H1 (cell line): Measurements from ENCODE around the gene COPZ2. TPM values are rescaled to one million over a fixed set of nuclear protein-coding genes. Genes with fewer than 3 reads are reported as not detected.
A peak's percentile ranks its signal among the peaks of the same experiment; 100 is the strongest.

Experiments used
- CTCF ChIA-PET: fragments of 300-600 bp; sonication (Branson Sonifier 250); formaldehyde crosslinking; loops from one replicate; lab custom pipeline; 2021; ENCODE audit not compliant: partially characterized antibody; lab: Charles Lee
- POLR2A ChIA-PET: fragments of 300-600 bp; sonication (Branson Sonifier 250); formaldehyde crosslinking; loops from one replicate; lab custom pipeline; 2021; ENCODE audit warnings: inconsistent platforms; ENCODE audit not compliant: partially characterized antibody; lab: Charles Lee
- DNase-seq, 2 experiments: peaks; one replicate each; pipeline versions ENCODE4 v3.0.0 to v3.0.0-alpha.2; 2010 to 2022; ENCODE audit warnings: low spot score in 2 of 2, low read depth in 1 of 2, mixed read lengths in 1 of 2
- FAIRE-seq: peaks from 2 replicates; lab custom pipeline; 2011; peaks lifted over from hg19 to GRCh38; lab: Jason Lieb, UNC
- H2AFZ ChIP-seq: 2 replicates; pipeline ENCODE4 v1.8.1; 2012; ENCODE audit warnings: low read length, inconsistent platforms
- H2AK5ac ChIP-seq: 2 replicates; pipeline ENCODE4 v1.6.1; 2013; ENCODE audit warnings: low read depth, low read length
- H2BK120ac ChIP-seq: replicated peaks from 2 replicates; pipeline ENCODE3; 2013; ENCODE audit warnings: low read depth, low read length, inconsistent platforms
- H2BK12ac ChIP-seq: 2 replicates; pipeline ENCODE4 v1.6.1; 2013; ENCODE audit warnings: low read depth, low read length
- H2BK15ac ChIP-seq: 2 replicates; pipeline ENCODE4 v1.6.1; 2013; ENCODE audit warnings: low read length
- H2BK20ac ChIP-seq: 2 replicates; pipeline ENCODE4 v1.6.1; 2013; ENCODE audit warnings: low read length
- H2BK5ac ChIP-seq: 2 replicates; pipeline ENCODE4 v1.6.1; 2013; ENCODE audit warnings: low read depth, low read length
- H3K14ac ChIP-seq: 2 replicates; pipeline ENCODE4 v1.6.1; 2013; ENCODE audit warnings: inconsistent platforms; ENCODE audit not compliant: insufficient read length
- H3K18ac ChIP-seq: 2 replicates; pipeline ENCODE4 v1.6.1; 2013; ENCODE audit warnings: low read length; ENCODE audit errors: extremely low read depth
- H3K23ac ChIP-seq: 2 replicates; pipeline ENCODE4 v1.6.1; 2013; ENCODE audit warnings: inconsistent platforms; ENCODE audit not compliant: insufficient read length
- H3K23me2 ChIP-seq: 2 replicates; pipeline ENCODE4 v1.6.1; 2013; ENCODE audit warnings: low read depth, low read length
- H3K27ac ChIP-seq: 2 replicates; pipeline ENCODE4 v1.6.1; 2011; ENCODE audit warnings: low read depth, low read length, inconsistent platforms
- H3K27me3 ChIP-seq, 4 experiments: replicated peaks in 1 of 4; 1 replicate in 1 of 4; 2 replicates in 3 of 4; pipeline versions ENCODE4 v1.6.1 to v1.8.1; 2011 to 2013; ENCODE audit warnings: low read length in 3 of 4, mild to moderate bottlenecking in 3 of 4, inconsistent platforms in 2 of 4, mixed read lengths in 2 of 4, moderate library complexity in 1 of 4; ENCODE audit not compliant: control insufficient read depth in 3 of 4, insufficient read depth in 3 of 4; ENCODE audit errors: extremely low read depth in 1 of 4
- H3K36me3 ChIP-seq, 4 experiments: 2 replicates each; pipeline versions ENCODE4 v1.6.1 to v1.8.1; 2011 to 2013; ENCODE audit warnings: mild to moderate bottlenecking in 4 of 4, low read length in 3 of 4, moderate library complexity in 2 of 4, control low read depth in 1 of 4, inconsistent platforms in 1 of 4; ENCODE audit not compliant: insufficient read depth in 4 of 4, control insufficient read depth in 2 of 4
- H3K4ac ChIP-seq: replicated peaks from 2 replicates; pipeline ENCODE3; 2013; ENCODE audit warnings: low read length, low read depth, mixed read lengths, inconsistent platforms; ENCODE audit not compliant: insufficient read length
- H3K4me1 ChIP-seq, 4 experiments: replicated peaks in 1 of 4; 1 replicate in 1 of 4; 2 replicates in 3 of 4; pipeline versions ENCODE4 v1.6.1 to v1.8.1; 2011 to 2013; ENCODE audit warnings: low read length in 3 of 4, inconsistent platforms in 2 of 4, mixed read lengths in 1 of 4; ENCODE audit not compliant: insufficient read depth in 4 of 4, control insufficient read depth in 3 of 4
- H3K4me2 ChIP-seq, 2 experiments: 2 replicates each; pipeline versions ENCODE4 v1.6.1 to v1.8.1; 2011 to 2013; ENCODE audit warnings: low read depth in 2 of 2, low read length in 2 of 2, control low read depth in 1 of 2, inconsistent platforms in 1 of 2, mild to moderate bottlenecking in 1 of 2; ENCODE audit not compliant: insufficient read depth in 1 of 2
- H3K4me3 ChIP-seq, 4 experiments: fragments of 200-600, 300-600 bp in 1 of 4; sonication (generic), shearing (Covaris generic), sonication (Bioruptor Twin) in 1 of 4; 2 replicates each; pipeline versions ENCODE4 v1.5.1 to v1.8.1; 2011 to 2016; ENCODE audit warnings: low read length in 4 of 4, low read depth in 3 of 4, control low read depth in 2 of 4, inconsistent platforms in 2 of 4, mild to moderate bottlenecking in 2 of 4, mixed read lengths in 1 of 4, moderate library complexity in 1 of 4; ENCODE audit not compliant: insufficient read depth in 2 of 4; ENCODE audit errors: extremely low read depth in 1 of 4
- H3K56ac ChIP-seq: replicated peaks from 2 replicates; pipeline ENCODE3; 2013; ENCODE audit warnings: low read depth, mild to moderate bottlenecking, mixed read lengths, low read length, inconsistent platforms; ENCODE audit not compliant: insufficient read length
- H3K79me1 ChIP-seq: 2 replicates; pipeline ENCODE4 v1.6.1; 2013; ENCODE audit warnings: low read depth, low read length, control low read depth
- H3K79me2 ChIP-seq, 2 experiments: 2 replicates each; pipeline versions ENCODE4 v1.6.1 to v1.8.1; 2012 to 2013; ENCODE audit warnings: low read length in 2 of 2, mild to moderate bottlenecking in 2 of 2, inconsistent platforms in 1 of 2; ENCODE audit not compliant: insufficient read depth in 2 of 2, control insufficient read depth in 1 of 2
- H3K9ac ChIP-seq, 4 experiments: replicated peaks in 1 of 4; 1 replicate in 1 of 4; 2 replicates in 3 of 4; pipeline versions ENCODE4 v1.6.1 to v1.8.1; 2011 to 2013; ENCODE audit warnings: low read depth in 3 of 4, low read length in 3 of 4, control low read depth in 2 of 4, mild to moderate bottlenecking in 2 of 4, moderate library complexity in 2 of 4, inconsistent platforms in 1 of 4; ENCODE audit errors: extremely low read depth in 1 of 4
- H3K9me3 ChIP-seq, 2 experiments: 2 replicates each; pipeline versions ENCODE4 v1.6.1 to v1.8.1; 2012 to 2013; ENCODE audit warnings: mild to moderate bottlenecking in 2 of 2, moderate library complexity in 2 of 2, control low read depth in 1 of 2, inconsistent platforms in 1 of 2, low read depth in 1 of 2, low read length in 1 of 2, mixed read lengths in 1 of 2; ENCODE audit not compliant: insufficient read depth in 2 of 2
- H4K20me1 ChIP-seq, 2 experiments: replicated peaks in 1 of 2; 2 replicates each; pipeline versions ENCODE3 to v1.8.1; 2011 to 2013; ENCODE audit warnings: inconsistent platforms in 2 of 2, low read length in 2 of 2, mild to moderate bottlenecking in 1 of 2; ENCODE audit not compliant: insufficient read depth in 2 of 2, control insufficient read depth in 1 of 2
- H4K5ac ChIP-seq: 2 replicates; pipeline ENCODE4 v1.6.1; 2013; ENCODE audit warnings: low read length, low read depth, mixed read lengths, inconsistent platforms; ENCODE audit not compliant: insufficient read length
- H4K8ac ChIP-seq: 2 replicates; pipeline ENCODE4 v1.8.0; 2013; ENCODE audit warnings: mild to moderate bottlenecking, moderate library complexity, low read length, inconsistent platforms; ENCODE audit not compliant: insufficient read depth; ENCODE audit errors: extremely low read depth
- H4K91ac ChIP-seq: replicated peaks from 2 replicates; pipeline ENCODE3; 2013; ENCODE audit warnings: low read length, mixed read lengths, inconsistent platforms; ENCODE audit not compliant: insufficient read length
- ATF3 ChIP-seq: IDR thresholded peaks from 2 replicates; pipeline ENCODE4 v1.6.1; 2011; ENCODE audit warnings: low read depth, mild to moderate bottlenecking, low read length; ENCODE audit not compliant: insufficient read depth
- CBX5 ChIP-seq: fragments of 300-800, 300-1000 bp; sonication (generic); IDR thresholded peaks from 2 replicates; pipeline ENCODE4 v1.7.1; 2016; ENCODE audit warnings: antibody characterized with exemption, low read length, low read depth
- GABPA ChIP-seq: IDR thresholded peaks from 2 replicates; pipeline ENCODE4 v1.6.1; 2011; ENCODE audit warnings: mild to moderate bottlenecking, low read length, moderate library complexity, borderline replicate concordance; ENCODE audit not compliant: insufficient read depth
- JUN ChIP-seq: IDR thresholded peaks from 2 replicates; pipeline ENCODE4 v1.6.1; 2011; ENCODE audit warnings: low read depth, mild to moderate bottlenecking, improper control_type of control experiment, low read length
- KDM4A ChIP-seq: IDR thresholded peaks from one replicate; pipeline ENCODE4 v1.7.1; 2012; ENCODE audit warnings: low read depth, mild to moderate bottlenecking, moderate library complexity, low read length, inconsistent platforms; ENCODE audit not compliant: severe bottlenecking
- MAFK ChIP-seq: IDR thresholded peaks from 2 replicates; pipeline ENCODE4 v1.6.1; 2012; ENCODE audit warnings: low read depth, mild to moderate bottlenecking, improper control_type of control experiment, low read length
- MAX ChIP-seq: IDR thresholded peaks from 2 replicates; pipeline ENCODE4 v1.6.1; 2012; ENCODE audit warnings: inconsistent platforms
- RXRA ChIP-seq: IDR thresholded peaks from 2 replicates; pipeline ENCODE4 v1.6.1; 2011; ENCODE audit warnings: low read depth, mild to moderate bottlenecking, low read length, moderate library complexity; ENCODE audit not compliant: insufficient read depth
- SIRT6 ChIP-seq: IDR thresholded peaks from one replicate; pipeline ENCODE4 v1.7.1; 2012; ENCODE audit warnings: low read length, inconsistent platforms
- SP1 ChIP-seq: IDR thresholded peaks from 2 replicates; pipeline ENCODE4 v1.6.1; 2011; ENCODE audit warnings: low read depth, low read length
- SP2 ChIP-seq: IDR thresholded peaks from 2 replicates; pipeline ENCODE4 v1.6.1; 2012; ENCODE audit warnings: mild to moderate bottlenecking, low read length, inconsistent platforms
- SP4 ChIP-seq: IDR thresholded peaks from 2 replicates; pipeline ENCODE4 v1.6.1; 2012; ENCODE audit warnings: low read length, inconsistent platforms
- WGBS, 2 experiments: shearing (Covaris generic) in 1 of 2; methylation state at CpG; one replicate each; pipeline versions ENCODE4 v1.1.6 to v1.1.7; 2013 to 2015; ENCODE audit warnings: low lambda C conversion rate in 2 of 2, mixed read lengths in 2 of 2, inconsistent platforms in 1 of 2, low coverage in 1 of 2, missing lambda C conversion rate in 1 of 2; ENCODE audit not compliant: insufficient replicate concordance in 2 of 2, insufficient coverage in 1 of 2, insufficient read length in 1 of 2; ENCODE audit errors: extremely low coverage in 1 of 2, missing lambda C conversion rate in 1 of 2; 5-methylcytosine and 5-hydroxymethylcytosine counted together
- polyA plus RNA-seq, 7 experiments: library from polyadenylated mRNA; depleted of rRNA in 3 of 7; stranded (reverse) in 5 of 7; unstranded in 2 of 7; fragments of >200 nt in 5 of 7; fragments of 200-250 nt in 2 of 7; gene quantifications; 1 replicate in 5 of 7; 2 replicates in 1 of 7; 4 replicates in 1 of 7; pipeline versions ENCODE4 v1.2.1 to v1.2.3, GENCODE V29; 2011 to 2013; ENCODE audit warnings: missing spikeins in 2 of 7, mixed read lengths in 2 of 7
- total RNA-seq: library from RNA; stranded (reverse); fragmentation: NEBNext Ultra II Directional; extraction: Animal tissue kit (Norgen Biotek cat#: 25700); gene quantifications from 2 replicates; pipeline ENCODE4 v1.2.1, GENCODE V29; 2021

COPZ2 gene
- total and polyA plus RNA-seq, 2 of the 8 experiments (the other 6 are each of a cell fraction or from before 2014, with no cell fraction given) = 0.24 TPM; not detected in 1

GRCh38 chr17:48057626-48058025 lies 20.0 kb upstream of the COPZ2 start:
- peaks cover 9 to 35% (median 21%) of the 10 kb centered on the region in 4 experiments for H3K4me1 ChIP-seq
- H4K20me1 ChIP-seq = peaks cover 10 to 30% of the 10 kb centered on the region in 2 experiments
- TF ChIP-seq KDM4A = no peak
- no peak for TF ChIP-seq MAX
- TF ChIP-seq ATF3 = no peak
- TF ChIP-seq SP4 = no peak
- no peak for TF ChIP-seq MAFK
- TF ChIP-seq SP2 = no peak
- TF ChIP-seq CBX5 = no peak
- no peak for TF ChIP-seq RXRA
- TF ChIP-seq SP1 = no peak
- TF ChIP-seq JUN = no peak
- no peak for TF ChIP-seq GABPA
- no peak for TF ChIP-seq SIRT6
- no peak overlapping the region for H4K91ac ChIP-seq
- no peak overlapping the region for H2AFZ ChIP-seq
- H3K18ac ChIP-seq = no peak overlapping the region
- H3K23ac ChIP-seq = no peak overlapping the region
- H4K8ac ChIP-seq = no peak overlapping the region
- POLR2A ChIA-PET = interaction anchor here (1.0 to 41.8 kb wide), 7 partner anchors 8 to 128 kb away, joined by 3 to 1227 read pairs (median 112); partner anchors contain the start of genes CBX1, COPZ2 and NFE2L1
- H2BK120ac ChIP-seq = no peak overlapping the region
- H3K79me2 ChIP-seq = peaks cover 7 to 65% of the 10 kb centered on the region in 2 experiments
- H2BK15ac ChIP-seq = no peak overlapping the region
- H3K27me3 ChIP-seq = no peaks in the 10 kb centered on the region
- peak overlapping the region in 1 of 2 experiments; percentile 89; a peak in 2 of 4 replicates for H3K4me2 ChIP-seq
- H3K36me3 ChIP-seq = peaks cover 30 to 68% (median 52%) of the 10 kb centered on the region in 4 experiments
- no peak overlapping the region for H3K56ac ChIP-seq
- H3K79me1 ChIP-seq = peaks cover 17% of the 10 kb centered on the region
- peaks cover 6% of the 10 kb centered on the region; the same call in 1 of the 2 replicates for H3K23me2 ChIP-seq
- CTCF ChIA-PET = interaction anchor here (1.2 to 14.5 kb wide), 9 partner anchors 9 to 109 kb away, joined by 3 to 203 read pairs (median 12); partner anchors contain the start of gene NFE2L1
- H2AK5ac ChIP-seq = no peak overlapping the region
- no peak overlapping the region; the same call in 1 of the 2 replicates for H2BK12ac ChIP-seq
- DNase-seq = no peak
- FAIRE-seq = no peak
- H4K5ac ChIP-seq = no peak overlapping the region
- 97% methylated on average over 4 of the region's 4 CpGs; no CpG with 5 or more reads in 1 of the 2 experiments for WGBS, 2 experiments
- no peak overlapping the region for H3K9ac ChIP-seq
- H3K4me3 ChIP-seq = no peak overlapping the region
- H3K9me3 ChIP-seq = no peaks in the 10 kb centered on the region
- H3K4ac ChIP-seq = no peak overlapping the region
- H3K27ac ChIP-seq = no peak overlapping the region
- H3K14ac ChIP-seq = no peak overlapping the region
- H2BK20ac ChIP-seq = no peak overlapping the region
- no peak overlapping the region; the same call in 1 of the 2 replicates for H2BK5ac ChIP-seq
